ENCODE measurements around the gene MCOLN1. TPM values are rescaled to one million over a fixed set of nuclear protein-coding genes. Genes with fewer than 3 reads are reported as not detected.
"Not testable (repeated sequence)": the region's sequence is repeated elsewhere in the genome, so short reads cannot be mapped to it uniquely, and the experiment has no call there.

Gene MCOLN1
- total and polyA plus RNA-seq, 8 donors: 6.9 to 35.4 (median 10.3) TPM

DNA sequence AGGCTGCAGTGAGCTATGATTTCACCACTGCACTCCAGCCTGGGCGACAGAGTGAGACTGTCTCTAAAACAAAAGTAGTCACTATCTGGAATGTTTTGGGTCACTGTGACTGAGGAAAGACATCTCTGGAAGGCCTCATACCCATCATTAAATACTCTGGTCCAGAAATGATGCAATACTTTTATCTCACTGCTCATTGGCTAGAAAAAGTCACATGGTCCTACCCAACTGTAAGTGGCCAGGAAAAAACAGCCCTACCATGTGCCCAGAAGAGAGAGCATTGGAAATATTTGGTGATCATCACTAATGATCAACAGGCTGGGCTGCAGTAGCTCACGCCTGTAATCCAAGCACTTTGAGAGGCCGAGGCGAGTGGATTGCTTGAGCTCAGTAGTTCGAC, 42.9 kb downstream of the MCOLN1 start:
- H3K27ac ChIP-seq: no peak overlapping the region
- DNase-seq (no peak), ATAC-seq (no peak), FAIRE-seq (no peak)
- no peaks in the 10 kb centered on the region for H3K27me3 ChIP-seq
- H3K4me1 ChIP-seq: no peaks in the 10 kb centered on the region
- 55 to 79% methylated on average over 5 of the region's 5 CpGs for WGBS, 2 donors
- intact Hi-C loops (cut with DNase I): loop anchor here (5.0 to 10.0 kb wide), 4 partner anchors 112 to 237 kb away; partner anchors contain the start of genes MCEMP1 (in 1 of the 3) and TRAPPC5 (in 1 of the 3)
- H3K9me3 ChIP-seq: no peaks in the 10 kb centered on the region
- H3K36me3 ChIP-seq: no peaks in the 10 kb centered on the region
- no peak overlapping the region for H3K4me3 ChIP-seq
- TF ChIP-seq, protein P1, sequence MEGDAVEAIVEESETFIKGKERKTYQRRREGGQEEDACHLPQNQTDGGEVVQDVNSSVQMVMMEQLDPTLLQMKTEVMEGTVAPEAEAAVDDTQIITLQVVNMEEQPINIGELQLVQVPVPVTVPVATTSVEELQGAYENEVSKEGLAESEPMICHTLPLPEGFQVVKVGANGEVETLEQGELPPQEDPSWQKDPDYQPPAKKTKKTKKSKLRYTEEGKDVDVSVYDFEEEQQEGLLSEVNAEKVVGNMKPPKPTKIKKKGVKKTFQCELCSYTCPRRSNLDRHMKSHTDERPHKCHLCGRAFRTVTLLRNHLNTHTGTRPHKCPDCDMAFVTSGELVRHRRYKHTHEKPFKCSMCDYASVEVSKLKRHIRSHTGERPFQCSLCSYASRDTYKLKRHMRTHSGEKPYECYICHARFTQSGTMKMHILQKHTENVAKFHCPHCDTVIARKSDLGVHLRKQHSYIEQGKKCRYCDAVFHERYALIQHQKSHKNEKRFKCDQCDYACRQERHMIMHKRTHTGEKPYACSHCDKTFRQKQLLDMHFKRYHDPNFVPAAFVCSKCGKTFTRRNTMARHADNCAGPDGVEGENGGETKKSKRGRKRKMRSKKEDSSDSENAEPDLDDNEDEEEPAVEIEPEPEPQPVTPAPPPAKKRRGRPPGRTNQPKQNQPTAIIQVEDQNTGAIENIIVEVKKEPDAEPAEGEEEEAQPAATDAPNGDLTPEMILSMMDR (IDR thresholded peaks at IDR 0.05): no peak

DNA sequence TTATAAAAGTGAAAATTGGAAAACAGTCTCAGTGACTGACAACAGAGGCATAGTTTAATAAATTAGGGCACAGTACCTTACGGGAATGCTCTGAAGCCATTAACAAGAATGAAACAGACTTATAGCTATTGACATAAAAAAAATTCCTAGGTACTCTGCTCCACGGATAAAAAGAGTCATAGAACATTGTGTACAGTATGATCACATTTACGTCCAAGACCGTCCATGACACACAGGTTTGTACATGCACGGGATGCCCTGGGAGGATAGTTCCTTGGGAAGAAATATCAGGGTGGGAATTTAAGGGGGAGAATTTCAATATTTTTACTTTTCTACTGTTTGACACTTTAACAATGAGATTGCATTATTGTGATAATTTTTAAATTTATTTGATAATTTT, 48.3 kb downstream of the MCOLN1 start:
- no peak overlapping the region for H3K27ac ChIP-seq
- ATAC-seq (no peak), FAIRE-seq (no peak), DNase-seq (no peak)
- H3K27me3 ChIP-seq: no peaks in the 10 kb centered on the region
- intact Hi-C loops (cut with DNase I): no loop called here
- no peaks in the 10 kb centered on the region for H3K9me3 ChIP-seq
- TF ChIP-seq, protein P1 (IDR thresholded peaks at IDR 0.05): no peak
- WGBS, 2 donors: 62 to 70% methylated on average over 5 of the region's 5 CpGs
- no peaks in the 10 kb centered on the region for H3K36me3 ChIP-seq
- no peak overlapping the region for H3K4me3 ChIP-seq
- H3K4me1 ChIP-seq: no peaks in the 10 kb centered on the region

DNA sequence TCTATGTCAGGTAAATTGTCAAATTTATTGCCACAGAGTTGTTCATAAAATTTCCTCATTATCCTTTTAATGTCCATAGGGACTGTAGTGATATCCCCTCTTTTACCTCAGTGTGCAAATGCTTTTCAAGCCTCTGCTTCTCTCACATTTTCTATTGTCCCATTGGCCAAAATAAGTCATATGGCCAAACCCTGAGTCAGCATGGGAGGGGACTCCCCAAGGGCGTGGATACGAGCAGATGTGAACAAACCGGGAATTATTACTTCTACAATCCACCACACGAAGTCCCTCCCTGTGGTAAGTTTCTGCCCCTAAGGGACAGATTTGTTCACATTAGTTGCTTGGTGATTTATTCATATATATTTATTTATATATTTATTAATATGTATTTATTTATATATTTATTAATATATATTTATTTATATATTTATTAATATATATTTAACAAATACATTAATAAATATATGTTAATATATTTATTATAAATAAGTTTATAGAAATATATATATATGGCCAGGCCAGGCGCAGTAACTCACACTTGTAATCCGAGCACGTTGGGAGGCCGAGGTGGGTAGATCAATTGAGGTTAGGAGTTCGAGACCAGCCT, 53.1 kb downstream of the MCOLN1 start:
- FAIRE-seq (peak; percentile 92), DNase-seq (no peak), ATAC-seq (no peak)
- Histone ChIP-seq H3K4me1 (no peaks in the 10 kb centered on the region), H3K36me3 (no peaks in the 10 kb centered on the region), H3K27me3 (no peaks in the 10 kb centered on the region), H3K27ac (no peak overlapping the region), H3K9me3 (no peaks in the 10 kb centered on the region), H3K4me3 (no peak overlapping the region)
- TF ChIP-seq, protein P1 (IDR thresholded peaks at IDR 0.05): no peak
- WGBS, 2 donors: 52 to 62% methylated on average over 9 of the region's 9 CpGs
- intact Hi-C loops (cut with DNase I): no loop called here

DNA sequence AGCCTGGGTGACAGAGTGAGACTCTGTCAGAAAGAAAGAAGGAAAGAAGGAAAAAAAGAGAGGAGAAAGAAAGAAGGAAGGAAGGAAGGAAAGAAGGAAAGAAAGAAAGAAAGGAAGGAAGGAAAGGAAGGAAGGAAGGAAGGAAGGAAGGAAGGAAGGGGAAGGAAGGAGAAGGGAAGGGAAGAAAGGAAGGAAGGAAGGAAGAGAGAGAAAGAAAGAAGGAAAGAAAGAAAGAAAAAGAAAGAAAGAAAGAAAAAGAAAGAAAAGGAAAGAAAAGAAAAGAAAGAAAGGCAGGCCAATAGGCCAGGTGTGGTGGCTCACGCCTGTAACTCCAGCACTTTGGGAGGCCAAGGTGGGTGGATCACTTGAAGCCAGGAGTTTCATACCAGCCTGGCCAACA, 55.0 kb downstream of the MCOLN1 start:
- H3K27ac ChIP-seq; H3K27me3 ChIP-seq; FAIRE-seq; H3K4me1 ChIP-seq; H3K4me3 ChIP-seq; DNase-seq; intact Hi-C loops (cut with DNase I); ATAC-seq; H3K9me3 ChIP-seq; H3K36me3 ChIP-seq: not testable (repeated sequence)
- 88 to 100% methylated on average over 1 of the region's 1 CpG for WGBS, 2 donors

DNA sequence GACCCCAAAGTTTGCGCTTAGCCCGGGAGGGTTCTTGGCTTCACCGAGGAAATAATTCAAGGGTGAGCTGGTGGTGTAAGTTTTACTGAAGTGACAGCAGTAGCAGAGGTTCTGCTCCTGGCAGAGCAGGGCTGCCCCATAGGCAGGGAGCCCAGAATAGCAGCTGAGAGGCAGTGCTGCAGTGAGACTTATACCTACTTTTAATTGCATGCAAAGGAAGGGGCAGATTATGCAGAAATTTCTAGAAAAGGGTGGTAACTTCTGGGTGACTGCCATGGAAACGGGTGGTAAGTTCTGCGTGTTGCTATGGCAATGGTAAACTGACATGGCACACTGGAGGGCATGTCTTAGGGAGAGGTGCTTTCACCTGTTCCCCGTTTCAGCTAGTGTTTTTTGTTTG, 55.7 kb downstream of the MCOLN1 start:
- no peak for FAIRE-seq

More for the DNA sequence above, 55.7 kb downstream of the MCOLN1 start:
- H3K27me3 ChIP-seq: no peaks in the 10 kb centered on the region
- no peak for ATAC-seq
- no peak overlapping the region for H3K27ac ChIP-seq
- H3K36me3 ChIP-seq: no peaks in the 10 kb centered on the region
- no peaks in the 10 kb centered on the region for H3K4me1 ChIP-seq
- whole genome bisulfite sequencing, 2 donors: 40 to 56% methylated on average over 6 of the region's 6 CpGs
- no peak for DNase-seq
- intact Hi-C loops (cut with DNase I): no loop called here
- H3K4me3 ChIP-seq: no peak overlapping the region
- no peaks in the 10 kb centered on the region for H3K9me3 ChIP-seq
- TF ChIP-seq, protein P1 (IDR thresholded peaks at IDR 0.05): no peak

Data from pancreas (tissue), 10 donors.